HG02763 (cell line): ENCODE data around the gene KIF4B.

Experiments
- ATAC-seq: cut with Tn5 transposase; IDR thresholded peaks from one replicate; pipeline ENCODE4 v1.9.1; 2021; ENCODE audit warnings: mild to moderate bottlenecking, moderate library complexity; ENCODE audit not compliant: unreplicated experiment

The KIF4B gene

GRCh38 chr5:155053501-155053900 lies 39.9 kb downstream of the KIF4B start:
- no peak for ATAC-seq

DNA sequence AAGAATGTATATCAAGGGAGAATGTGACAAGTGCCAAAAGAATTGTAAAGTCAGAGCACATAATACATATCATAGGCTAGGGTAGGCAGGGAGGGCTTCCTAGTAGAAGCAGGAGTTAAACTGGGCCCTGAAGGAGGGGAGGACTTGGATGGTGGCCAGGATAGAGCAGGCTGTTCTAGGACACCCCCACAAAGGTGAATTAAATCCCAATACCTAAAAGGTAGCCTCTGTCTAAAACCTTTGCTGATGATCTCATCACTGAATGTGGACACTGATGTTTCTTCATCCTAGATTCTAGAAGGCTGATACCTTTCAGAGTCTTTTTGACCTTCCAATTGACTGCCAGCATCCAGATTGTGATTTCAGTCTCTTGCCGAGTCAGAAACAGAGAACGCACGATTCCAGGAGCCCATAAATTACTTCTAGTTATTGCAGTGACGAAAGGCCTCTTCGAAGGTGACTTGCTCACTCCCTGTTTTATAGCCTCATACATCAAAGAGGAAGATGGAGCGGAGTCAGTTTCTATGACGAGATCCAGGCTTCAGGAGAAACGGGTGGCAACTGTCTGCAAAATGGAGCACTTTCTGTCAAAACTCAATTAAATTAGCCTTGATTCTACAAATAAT lies 43.2 kb downstream of the KIF4B start:
- ATAC-seq: no peak

DNA sequence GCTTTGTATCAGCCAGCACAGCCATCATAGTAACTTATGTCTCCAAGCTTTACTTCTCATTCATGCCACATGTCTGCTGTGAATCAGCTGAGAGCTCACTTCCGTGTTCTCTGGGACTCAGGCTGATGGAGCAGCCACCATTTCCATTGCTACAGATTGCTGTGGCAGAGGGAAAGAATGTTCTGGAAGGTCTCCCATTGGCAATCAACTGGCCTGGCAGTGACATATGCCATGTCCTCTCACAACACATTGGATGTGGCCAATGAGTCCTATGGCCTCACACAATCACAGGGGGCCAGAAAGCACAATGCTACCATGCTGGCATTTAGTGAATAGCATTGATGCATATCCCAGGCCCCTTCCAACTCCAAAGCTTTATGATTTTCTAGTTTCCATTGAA lies 44.1 kb downstream of the KIF4B start:
- ATAC-seq: no peak

DNA sequence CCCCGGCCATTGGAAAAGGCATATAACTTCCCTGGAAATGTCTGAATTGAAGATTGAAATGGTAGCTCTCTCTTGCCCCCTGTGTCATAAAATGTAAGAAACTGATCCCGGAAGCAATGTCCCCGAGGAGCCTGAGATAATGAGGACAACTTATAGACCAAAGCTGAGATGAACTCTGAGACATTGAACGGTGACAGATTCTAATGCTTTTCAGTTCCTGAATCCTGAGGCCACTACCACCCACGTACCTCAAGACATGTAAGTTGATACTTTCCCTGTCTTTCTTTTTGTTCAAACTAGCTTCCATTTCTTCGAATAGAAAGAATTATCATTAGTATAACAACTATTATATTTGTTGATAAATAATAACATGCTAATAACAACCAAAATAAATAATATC lies 51.0 kb downstream of the KIF4B start:
- ATAC-seq: no peak

DNA sequence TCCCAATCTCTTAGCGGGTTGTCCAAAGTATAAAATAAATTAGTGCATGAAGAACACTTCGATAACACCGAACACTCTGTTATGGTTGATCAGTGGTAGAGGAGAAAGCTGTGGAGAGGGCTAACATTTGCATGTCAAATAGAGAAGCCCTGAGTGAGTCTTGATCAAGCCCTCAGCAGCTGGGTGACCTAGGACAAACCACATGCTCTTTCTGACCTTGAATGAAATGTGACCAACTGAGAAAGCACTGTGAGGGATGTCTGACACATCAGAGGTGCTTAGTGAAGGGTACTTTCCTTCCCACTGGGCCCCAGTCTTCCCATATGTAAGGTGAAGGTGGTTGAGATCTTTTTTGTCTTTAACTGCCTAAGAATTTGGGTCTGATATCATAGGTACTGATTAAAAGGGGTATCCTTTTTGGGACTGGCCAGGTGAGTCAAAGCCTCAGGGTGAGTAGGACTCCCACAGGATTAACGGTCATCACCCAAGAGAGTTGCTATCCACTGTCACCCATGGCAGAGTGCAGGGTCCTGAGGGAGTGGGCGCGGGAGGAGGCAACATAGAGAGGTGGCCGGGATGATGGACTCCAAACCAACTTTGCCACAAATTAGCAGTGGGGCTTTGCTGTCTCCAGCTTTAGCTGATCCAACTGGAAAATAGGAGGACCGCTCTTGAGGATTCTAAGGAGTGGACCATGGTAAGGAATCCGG lies 53.5 kb downstream of the KIF4B start:
- ATAC-seq: no peak
